ENCODE results near the gene CSPG4. TPM values are rescaled to one million over a fixed set of nuclear protein-coding genes. Genes with fewer than 3 reads are reported as not detected.

The CSPG4 gene
- total and polyA plus RNA-seq, 2 of the 13 experiments (the other 11 are each of a cell fraction or from before 2014, with no cell fraction given), result 0.01 to 0.04 TPM

DNA sequence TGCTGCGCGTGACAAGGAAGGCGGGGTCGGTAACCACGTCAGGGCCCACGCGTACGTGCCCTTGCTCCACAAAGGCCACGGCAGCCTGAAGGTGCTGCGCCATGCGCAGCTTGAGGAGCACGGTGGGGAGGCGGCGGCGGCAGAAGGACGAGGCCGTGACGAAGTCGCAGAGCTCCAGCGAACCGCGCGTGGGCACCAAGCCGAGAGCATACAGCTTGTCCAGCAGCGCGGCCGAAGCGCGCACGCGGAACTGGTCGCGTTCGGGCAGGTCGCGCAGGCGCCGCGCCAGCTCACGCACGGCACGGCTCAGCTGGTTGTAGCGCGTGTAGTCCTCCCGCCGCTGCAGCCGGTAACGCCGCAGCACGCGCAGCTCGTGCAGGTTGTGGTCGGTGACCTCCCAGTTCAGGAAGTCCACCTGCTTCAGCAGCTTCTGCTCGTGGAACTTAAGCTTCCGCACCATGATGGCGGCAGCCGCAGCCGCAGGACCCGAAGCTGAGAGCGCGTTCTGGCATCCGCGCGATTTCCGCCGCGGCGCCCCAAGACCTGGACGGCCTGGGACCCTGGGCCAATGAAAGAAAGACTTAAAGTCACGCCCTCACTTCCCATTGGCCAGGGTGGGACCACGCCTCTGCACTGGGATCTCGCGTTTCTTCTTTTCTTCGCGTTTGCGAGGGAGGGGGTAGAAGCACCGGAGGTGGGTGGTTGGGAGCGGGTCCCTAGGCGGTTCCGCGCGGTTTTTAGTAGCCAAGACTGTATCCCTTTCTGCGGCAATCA is 72.8 kb downstream of the CSPG4 start, which contains the start of gene IMP3:
TSS of gene IMP3 (minus strand) at position 516 of the 774 bp plus-strand sequence. CDS start at position 460, 56 bp downstream.
- FAIRE-seq (peak; percentile 97), DNase-seq (ENCODE audit: low spot score) (peak; percentile 97), ATAC-seq (peak; percentile 92)
- WGBS (ENCODE audit: low lambda C conversion rate), result 2% methylated on average over 22 of the region's 83 CpGs
- no TSS peak for BruUV-seq (replicated peaks)
- Histone ChIP-seq H3K79me2 (ENCODE audit: insufficient read depth, low read length) (peaks cover 29% of the 10 kb centered on the region), H3K9me3 (ENCODE audit: low read length) (no peaks in the 10 kb centered on the region), H4K20me1 (ENCODE audit: insufficient read depth, low read length) (no peaks in the 10 kb centered on the region; the same call in 1 of the 2 replicates), H3K4me2 (ENCODE audit: low read depth, low read length) (peak within 1 kb of the TSS; percentile 90), H3K4me3 (replicated peaks in 1 of 3; ENCODE audit: insufficient read depth in 1 of 3, low read depth in 2 of 3, low read length in 3 of 3) (peak within 1 kb of the TSS; percentile 77 to 94 (median 87)), H3K27me3 (ENCODE audit: control insufficient read depth in 1 of 2, insufficient read depth in 2 of 2, low read length in 2 of 2) (peaks cover 0 to 2% of the 10 kb centered on the region in 2 experiments; a peak in 1 of 5 replicates), H2AFZ (ENCODE audit: low read length) (no peak within 1 kb of the TSS), H3K36me3 (replicated peaks in 1 of 2; ENCODE audit: control insufficient read depth in 1 of 2, insufficient read depth in 2 of 2, low read length in 2 of 2) (0 out of 5 replicates have a peak, but pooled peaks cover 0 to 3% of the 10 kb centered on the region in 2 experiments), H3K27ac (ENCODE audit: extremely low read length, insufficient read depth, low read length) (peak within 1 kb of the TSS; percentile 94), H3K9ac (ENCODE audit: insufficient read depth, low read depth, low read length) (peak within 1 kb of the TSS; percentile 93), H3K4me1 (ENCODE audit: insufficient read depth, low read length) (peaks cover 32% of the 10 kb centered on the region)
- CTCF ChIA-PET (ENCODE audit: low intra/inter-chr PET ratio, low total read pairs), result interaction anchor here (1.5 kb wide), 1 partner anchor 44 kb away, joined by 6 read pairs; no protein-coding TSS in a partner anchor
- POLR2A ChIA-PET, result interaction anchor here (0.7 to 6.9 kb wide), 24 partner anchors 7 to 311 kb away, joined by 3 to 47 read pairs (median 6); partner anchors contain the start of genes COMMD4, MAN2C1, PTPN9 and SIN3A
- intact Hi-C loops (cut with micrococcal nuclease; ENCODE audit: unreplicated experiment) (loop anchor here (2.0 kb wide), 1 partner anchor 13 kb away; no protein-coding TSS in a partner anchor), in situ Hi-C loops (cut with HindIII; ENCODE audit: extremely low pct_ligation_motif_present, low pct_unique_long_range_greater_than_20kb) (loop anchor here (10.0 kb wide), 1 partner anchor 275 kb away; the partner anchor contains the start of gene MAN2C1)
- TF ChIP-seq EEA1 (CRISPR knock-in tag; IDR thresholded peaks at IDR 0.05; ENCODE audit: borderline replicate concordance), result 0 out of 2 replicates have a peak, but pooled peaks have one; percentile 53
- TF ChIP-seq ZNF468 (CRISPR knock-in tag; IDR thresholded peaks at IDR 0.05), result no peak
- no peak for TF ChIP-seq PCBP1 (IDR thresholded peaks at IDR 0.05; ENCODE audit: borderline replicate concordance, low read depth, low read length)
- TF ChIP-seq ARNTL (CRISPR knock-in tag; IDR thresholded peaks at IDR 0.05), result peak; percentile 86
- peak; percentile 46; the same call in 1 of the 2 replicates for TF ChIP-seq ZNF276 (CRISPR knock-in tag; IDR thresholded peaks at IDR 0.05; ENCODE audit: low read depth)
- TF ChIP-seq MYNN (CRISPR knock-in tag; IDR thresholded peaks at IDR 0.05; ENCODE audit: low read depth), result peak; percentile 76
- no peak for TF ChIP-seq SP140L (CRISPR knock-in tag; IDR thresholded peaks at IDR 0.05; ENCODE audit: borderline replicate concordance)
- peak; percentile 95 for TF ChIP-seq IKZF4 (CRISPR knock-in tag; IDR thresholded peaks at IDR 0.05; ENCODE audit: borderline replicate concordance, low read depth, not compliant biosample characterization)
- TF ChIP-seq MTA1 (CRISPR knock-in tag; IDR thresholded peaks at IDR 0.05; ENCODE audit: borderline replicate concordance), result peak; percentile 88; the same call in 1 of the 2 replicates
- no peak for TF ChIP-seq CEBPG (CRISPR knock-in tag; IDR thresholded peaks at IDR 0.05)
- peak; percentile 10; the same call in 1 of the 2 replicates for TF ChIP-seq ZNF580 (CRISPR knock-in tag; IDR thresholded peaks at IDR 0.05; ENCODE audit: borderline replicate concordance, low read depth)
- peak; percentile 7; the same call in 1 of the 2 replicates for TF ChIP-seq THRA (CRISPR knock-in tag; IDR thresholded peaks at IDR 0.05; ENCODE audit: borderline replicate concordance)
- TF ChIP-seq ELF1 (CRISPR knock-in tag; IDR thresholded peaks at IDR 0.05), result peak; percentile 80
- TF ChIP-seq ZFP90 (CRISPR knock-in tag; IDR thresholded peaks at IDR 0.05; ENCODE audit: borderline replicate concordance), result peak; percentile 85; the same call in 1 of the 2 replicates
- TF ChIP-seq, protein P1, sequence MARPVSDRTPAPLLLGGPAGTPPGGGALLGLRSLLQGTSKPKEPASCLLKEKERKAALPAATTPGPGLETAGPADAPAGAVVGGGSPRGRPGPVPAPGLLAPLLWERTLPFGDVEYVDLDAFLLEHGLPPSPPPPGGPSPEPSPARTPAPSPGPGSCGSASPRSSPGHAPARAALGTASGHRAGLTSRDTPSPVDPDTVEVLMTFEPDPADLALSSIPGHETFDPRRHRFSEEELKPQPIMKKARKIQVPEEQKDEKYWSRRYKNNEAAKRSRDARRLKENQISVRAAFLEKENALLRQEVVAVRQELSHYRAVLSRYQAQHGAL (CRISPR knock-in tag; IDR thresholded peaks at IDR 0.05; ENCODE audit: not compliant biosample characterization), result peak; percentile 85
- no peak for TF ChIP-seq KLF9 (CRISPR knock-in tag; IDR thresholded peaks at IDR 0.05; ENCODE audit: low read depth)
- TF ChIP-seq FOSL2 (CRISPR knock-in tag; IDR thresholded peaks at IDR 0.05), result no peak
- TF ChIP-seq MTA3 (CRISPR knock-in tag; IDR thresholded peaks at IDR 0.05), result no peak

Measured in HepG2 (cell line).